Sciatic nerve (tissue), 2 donors: ENCODE data around the gene RAB3IL1. TPM values are rescaled to one million over a fixed set of nuclear protein-coding genes. Genes with fewer than 3 reads are reported as not detected.

Source experiments
- ATAC-seq: fragments of 200-7000 bp; cut with Tn5 transposase; one replicate; pipeline ENCODE4 v1.9.1; 2020; ENCODE audit warnings: mild to moderate bottlenecking, moderate library complexity
- DNase-seq: peaks from one replicate; pipeline ENCODE4 v3.0.0-alpha.2; 2020; ENCODE audit warnings: low spot score
- intact Hi-C: fragments of 100-400 bp; cut with DNase I; formaldehyde crosslinking; loops from one replicate; pipeline ENCODE4 v1.14.2; 2022
- total RNA-seq: library from RNA; stranded (reverse); fragmentation: NEBNext Ultra II Directional; extraction: Animal tissue kit (Norgen Biotek cat#: 25700); gene quantifications from one replicate; pipeline ENCODE4 v1.2.1, GENCODE V29; 2021
- donor health status: DM: no; HTN: no; CAD: no.
- donor health status: DM: no; HTN: no; CAD: no.

Gene RAB3IL1
- total RNA-seq, 1 donor from 2014 or later = 70.5 TPM

GRCh38 chr11:61910187-61911127, 6.9 kb downstream of the RAB3IL1 start:
- DNase-seq (peak; percentile 54), ATAC-seq (peak; percentile 60)
- intact Hi-C loops = no loop called here

DNA sequence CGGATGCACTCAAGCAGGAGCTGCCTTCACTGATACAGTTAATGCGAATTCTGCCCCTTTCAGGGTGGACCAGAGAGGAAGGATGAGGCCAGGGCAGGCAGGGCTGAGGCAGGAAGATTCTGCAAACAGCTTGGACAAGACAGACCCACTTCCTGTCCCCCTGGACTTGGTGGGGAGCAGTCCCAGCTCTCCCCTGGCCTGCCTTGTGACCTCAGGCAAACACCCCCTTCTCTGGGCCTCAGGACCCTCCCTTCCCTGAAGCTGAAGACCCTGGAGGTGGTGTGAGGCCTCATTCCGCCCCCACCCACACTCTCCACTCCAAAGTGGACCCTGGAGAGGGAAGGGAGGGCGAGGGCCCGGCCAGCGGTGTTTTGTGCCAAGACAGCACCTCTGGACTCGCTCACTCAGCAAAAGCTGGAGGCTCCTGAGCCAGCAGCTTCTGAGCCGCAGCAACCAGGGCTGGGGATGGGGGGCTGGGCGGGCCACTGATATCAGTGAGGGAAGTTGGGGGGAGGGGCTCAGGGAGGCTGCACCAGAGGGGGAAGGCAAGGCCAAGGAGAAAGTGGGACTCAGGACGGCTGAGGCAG, 8.5 kb downstream of the RAB3IL1 start:
- intact Hi-C loops = no loop called here
- DNase-seq (peak; percentile 81), ATAC-seq (peak; percentile 52)

DNA sequence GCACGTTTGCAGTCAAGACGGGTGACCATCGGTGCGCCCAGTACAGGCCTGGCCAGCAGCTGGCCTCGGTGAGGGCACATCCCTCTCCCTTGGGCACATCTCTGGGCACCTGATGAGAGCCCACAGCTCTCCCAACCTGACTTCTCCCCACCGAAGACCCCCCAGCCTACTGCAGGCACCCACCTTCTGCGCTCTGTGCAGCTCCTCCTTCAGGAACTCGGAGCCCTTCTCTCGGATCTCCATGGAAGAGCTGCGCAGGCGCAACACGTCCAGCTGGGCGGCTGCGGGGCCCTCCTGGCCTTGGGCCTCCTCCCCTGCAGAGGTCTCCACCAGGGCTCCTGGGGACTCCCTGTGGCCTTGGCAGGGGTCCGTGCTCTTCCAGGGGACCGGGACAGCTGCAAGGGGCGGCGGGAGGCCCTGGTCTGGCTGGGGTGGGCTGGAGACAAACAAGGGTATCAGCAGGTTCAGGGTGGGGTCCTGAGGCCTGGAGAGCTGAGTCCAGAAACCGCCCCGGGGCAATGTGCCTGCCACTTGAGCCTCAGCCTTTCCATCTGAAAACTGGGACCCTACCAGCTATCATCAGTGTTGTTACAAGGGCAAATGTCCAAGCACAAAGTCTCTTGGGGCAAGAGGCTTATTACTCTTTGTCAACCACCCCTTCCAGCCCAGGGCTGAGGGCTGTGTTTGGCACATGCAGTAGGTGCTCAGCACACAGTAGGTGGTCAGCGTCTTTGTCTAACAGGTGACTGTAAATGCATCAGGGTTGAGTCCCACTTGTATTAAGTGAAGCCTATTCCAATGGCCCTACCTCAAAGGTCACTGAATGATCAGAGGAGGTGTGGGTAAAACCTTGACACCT, 9.3 kb downstream of the RAB3IL1 start:
- intact Hi-C loops = no loop called here
- DNase-seq = no peak

DNA sequence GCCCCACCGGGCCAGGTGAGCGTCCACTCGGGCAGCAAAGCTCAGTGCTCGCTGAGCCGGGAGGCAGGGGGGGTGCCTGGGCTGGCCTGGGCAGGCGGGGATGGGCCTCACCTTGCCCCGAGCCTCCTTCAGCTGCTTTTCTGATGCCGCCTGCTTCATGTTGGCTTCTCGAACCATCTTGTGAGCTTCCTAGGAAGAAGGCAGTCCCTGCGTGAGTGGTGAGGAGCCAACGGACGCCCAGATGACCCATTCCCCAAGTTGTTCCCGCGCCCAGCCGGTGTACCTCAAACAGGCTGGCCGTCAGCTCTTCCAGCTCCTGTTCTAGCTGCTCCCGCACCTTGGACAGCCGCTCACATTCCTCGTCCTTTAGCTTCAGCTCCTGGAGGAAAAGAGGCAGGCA, 10.1 kb downstream of the RAB3IL1 start:
- ATAC-seq (no peak), DNase-seq (no peak)
- intact Hi-C loops = no loop called here

More for the DNA sequence above, 9.3 kb downstream of the RAB3IL1 start:
- no peak for ATAC-seq

DNA sequence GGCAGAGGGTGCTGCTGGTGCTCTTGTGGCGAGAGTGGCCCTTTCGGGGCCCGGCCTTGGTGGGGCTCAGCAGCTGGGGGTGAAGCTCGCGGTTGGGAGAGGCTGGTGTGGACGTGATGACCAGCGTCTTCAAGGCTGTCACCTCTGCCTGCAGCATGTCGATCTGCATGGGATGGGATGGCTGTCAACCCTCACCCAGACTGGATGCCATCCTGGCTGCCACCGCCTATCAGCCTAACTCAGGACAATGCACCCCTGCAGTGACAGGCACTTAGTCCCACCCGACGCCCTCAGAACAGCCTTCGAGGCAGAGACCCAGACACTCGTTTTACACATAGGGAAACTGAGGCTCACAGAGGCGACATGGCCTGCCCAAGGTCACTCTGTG, 10.8 kb downstream of the RAB3IL1 start:
- DNase-seq = no peak
- no peak for ATAC-seq
- intact Hi-C loops = no loop called here

GRCh38 chr11:61905801-61906521, 11.4 kb downstream of the RAB3IL1 start:
- no peak for ATAC-seq
- intact Hi-C loops = no loop called here
- DNase-seq = no peak

DNA sequence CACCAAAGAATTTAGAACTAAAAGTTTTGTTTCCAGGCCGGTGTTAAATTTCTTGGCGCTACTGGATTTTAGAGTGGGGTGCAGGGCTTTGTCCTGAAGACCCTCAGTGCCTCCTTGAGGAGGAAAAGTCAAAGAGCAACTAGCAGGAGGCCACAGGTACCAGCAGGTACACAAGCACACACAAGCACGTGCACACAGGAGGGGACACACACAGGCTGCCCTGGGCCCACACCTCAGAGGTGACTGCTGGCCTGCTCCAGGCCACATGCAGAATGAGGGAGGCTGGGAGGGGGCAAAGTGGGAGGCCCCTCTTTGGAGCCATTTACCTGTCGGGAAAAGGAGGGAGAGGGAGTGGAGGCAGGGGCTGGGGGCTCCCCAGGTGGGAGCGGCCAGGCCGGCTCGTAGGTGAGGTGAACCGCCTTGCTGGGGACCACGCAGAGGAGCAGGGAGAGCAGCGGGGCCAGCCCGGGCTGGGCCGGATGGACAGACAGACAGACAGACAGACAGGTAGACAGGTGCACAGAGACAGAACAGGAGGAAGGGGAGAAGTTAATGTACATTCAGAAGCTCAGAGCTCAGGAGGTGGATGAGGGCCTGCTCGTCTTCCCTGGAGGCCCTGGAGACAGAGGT, 12.2 kb downstream of the RAB3IL1 start:
- no peak for ATAC-seq
- no peak for DNase-seq
- intact Hi-C loops = no loop called here

GRCh38 chr11:61904539-61905048, 12.8 kb downstream of the RAB3IL1 start:
- DNase-seq = no peak
- ATAC-seq = no peak
- intact Hi-C loops = no loop called here

GRCh38 chr11:61903845-61904244, 13.5 kb downstream of the RAB3IL1 start:
- intact Hi-C loops = no loop called here
- ATAC-seq (no peak), DNase-seq (no peak)

DNA sequence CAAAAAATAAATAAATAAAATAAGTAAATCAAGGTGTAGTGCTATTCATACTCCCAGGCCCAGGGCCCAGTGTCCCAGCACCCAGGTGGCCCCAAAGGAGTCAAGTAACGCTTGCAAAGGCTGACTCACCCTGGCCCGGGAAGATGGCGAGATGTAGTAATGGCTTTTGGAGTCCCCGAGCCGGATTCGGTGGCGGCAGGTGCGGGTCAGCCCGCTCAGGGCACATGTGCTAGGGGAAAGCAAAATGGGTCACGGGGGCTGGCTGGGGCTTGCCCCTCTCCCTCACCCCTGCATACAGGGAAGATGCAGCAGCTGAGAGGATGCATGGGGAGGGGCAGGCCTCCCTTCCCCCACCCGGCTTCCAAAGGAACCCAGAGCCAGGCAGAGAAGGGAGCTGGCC, 15.1 kb downstream of the RAB3IL1 start:
- intact Hi-C loops = no loop called here
- ATAC-seq = no peak
- no peak for DNase-seq

DNA sequence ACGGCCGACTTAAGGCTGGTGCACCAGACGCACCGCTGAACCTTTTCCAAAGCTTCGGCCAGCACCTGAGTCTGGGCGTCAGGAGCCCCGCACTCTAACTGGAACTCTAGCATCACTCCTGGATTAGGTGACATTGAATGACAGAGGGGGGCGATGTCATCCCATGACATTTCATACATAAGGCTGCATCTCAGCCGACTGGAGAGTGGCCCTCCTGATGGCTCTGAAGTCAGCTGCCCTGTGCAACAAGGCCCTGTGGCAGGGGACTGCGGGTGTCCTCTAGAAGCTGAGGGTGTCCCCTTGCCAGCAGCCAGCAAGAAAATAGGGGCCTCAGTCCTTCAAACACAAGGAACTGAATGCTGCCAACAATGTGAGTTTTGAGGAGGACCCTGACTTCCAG, 16.0 kb downstream of the RAB3IL1 start:
- DNase-seq (no peak), ATAC-seq (no peak)
- intact Hi-C loops = no loop called here

DNA sequence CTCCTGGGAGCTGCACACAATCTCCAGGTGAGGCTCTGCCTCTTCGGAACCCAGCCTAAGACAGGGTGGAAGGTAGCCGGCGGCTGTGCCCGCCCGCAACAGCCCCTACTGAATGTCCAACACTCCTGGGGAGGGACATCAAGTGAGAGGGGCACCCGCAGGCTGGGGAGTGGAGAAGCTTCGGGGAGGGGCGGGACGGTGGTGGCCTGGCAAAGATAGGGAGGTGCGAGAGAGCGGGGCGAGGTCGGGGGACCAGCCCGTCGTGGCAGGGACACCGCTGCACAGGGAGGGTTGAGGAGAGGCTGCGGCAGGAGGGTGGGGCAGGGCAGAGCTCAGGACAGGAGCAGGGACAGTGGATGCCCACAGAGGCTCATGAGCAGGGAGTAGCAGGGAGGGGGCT, 17.1 kb downstream of the RAB3IL1 start:
- DNase-seq = no peak
- ATAC-seq = no peak
- intact Hi-C loops = no loop called here

DNA sequence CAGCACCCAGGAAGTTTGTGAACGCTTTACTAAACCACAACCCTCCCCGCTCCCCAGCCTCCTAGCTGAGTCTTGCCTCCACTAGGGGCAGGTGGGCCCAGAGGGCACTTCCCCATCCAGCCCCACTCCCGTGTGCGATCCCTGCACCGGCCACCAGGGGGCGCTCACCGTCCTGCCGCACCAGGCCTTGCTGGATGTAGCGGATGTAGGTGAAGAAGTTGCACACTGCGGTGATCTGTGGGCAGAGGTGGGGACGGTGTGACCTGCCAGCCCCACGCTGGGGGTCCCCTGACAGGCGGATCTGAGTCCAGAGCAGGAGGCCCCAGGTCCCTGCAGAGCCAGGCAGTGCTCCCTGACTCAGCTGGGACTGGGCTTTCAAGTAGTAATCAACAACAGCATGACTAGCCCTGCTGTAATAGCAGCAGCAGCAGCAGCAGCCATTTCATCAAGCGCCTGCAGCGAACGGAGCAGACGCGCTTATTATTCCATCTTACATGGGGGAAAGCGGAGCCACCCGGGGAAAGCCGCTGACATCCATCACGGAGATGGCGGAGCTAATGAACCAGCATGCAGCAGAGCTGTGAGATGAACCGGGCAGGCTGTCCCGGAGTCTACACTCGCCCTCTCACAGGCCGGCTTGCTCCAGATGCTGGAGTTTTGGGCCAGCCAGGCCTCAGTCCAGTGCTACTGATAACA, 18.1 kb downstream of the RAB3IL1 start:
- DNase-seq (peak; percentile 93), ATAC-seq (peak; percentile 86)
- intact Hi-C loops = loop anchor here (2.0 to 5.0 kb wide), 2 partner anchors 48 to 184 kb away; no protein-coding TSS in a partner anchor

GRCh38 chr11:61898247-61898582, 19.2 kb downstream of the RAB3IL1 start:
- ATAC-seq (no peak), DNase-seq (no peak)
- intact Hi-C loops = loop anchor here (2.0 to 5.0 kb wide), 2 partner anchors 49 to 185 kb away; no protein-coding TSS in a partner anchor

DNA sequence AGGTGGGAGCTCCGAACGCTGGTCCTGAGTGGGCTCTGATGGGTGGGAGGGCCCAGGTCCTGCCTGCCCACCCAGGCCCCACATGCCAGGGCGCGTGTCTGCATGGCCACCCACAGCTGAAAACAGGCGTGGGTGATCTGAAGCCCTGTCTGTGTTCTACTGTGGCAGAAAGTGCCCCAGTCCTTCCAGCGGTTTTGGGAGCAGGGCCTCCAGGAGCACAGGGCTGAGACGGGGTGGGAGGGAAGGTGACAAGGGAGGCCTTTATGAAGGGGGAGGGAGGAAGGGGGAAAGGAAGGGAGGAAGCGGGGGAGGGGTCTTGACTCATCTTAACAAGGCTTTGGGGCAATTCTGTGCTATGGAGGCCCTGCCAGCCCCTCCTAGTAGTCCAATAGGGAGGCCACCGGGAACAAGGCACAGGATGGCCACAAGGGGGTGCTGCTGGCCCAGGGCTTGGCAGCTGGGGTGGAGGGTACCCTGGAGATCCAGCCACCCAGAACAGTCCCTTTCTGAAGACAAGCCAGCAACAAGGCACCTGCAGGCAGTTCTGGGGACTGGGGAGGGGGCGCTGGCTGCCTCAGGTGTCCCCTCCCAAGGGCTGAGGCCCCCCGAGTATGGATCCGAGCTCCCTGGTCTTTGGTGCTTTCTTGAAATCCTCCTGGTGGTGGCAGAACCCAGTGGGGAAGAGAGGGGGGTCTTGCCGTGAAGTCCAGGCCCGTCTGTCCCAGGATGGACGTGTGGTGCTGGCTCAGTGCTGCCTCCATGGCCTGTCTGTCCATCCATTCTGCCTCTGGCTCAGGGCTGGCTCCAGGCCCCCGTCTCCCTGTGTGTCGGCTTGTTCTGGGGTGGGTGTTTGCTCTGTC, 19.7 kb downstream of the RAB3IL1 start:
- ATAC-seq = peak; percentile 71

DNA sequence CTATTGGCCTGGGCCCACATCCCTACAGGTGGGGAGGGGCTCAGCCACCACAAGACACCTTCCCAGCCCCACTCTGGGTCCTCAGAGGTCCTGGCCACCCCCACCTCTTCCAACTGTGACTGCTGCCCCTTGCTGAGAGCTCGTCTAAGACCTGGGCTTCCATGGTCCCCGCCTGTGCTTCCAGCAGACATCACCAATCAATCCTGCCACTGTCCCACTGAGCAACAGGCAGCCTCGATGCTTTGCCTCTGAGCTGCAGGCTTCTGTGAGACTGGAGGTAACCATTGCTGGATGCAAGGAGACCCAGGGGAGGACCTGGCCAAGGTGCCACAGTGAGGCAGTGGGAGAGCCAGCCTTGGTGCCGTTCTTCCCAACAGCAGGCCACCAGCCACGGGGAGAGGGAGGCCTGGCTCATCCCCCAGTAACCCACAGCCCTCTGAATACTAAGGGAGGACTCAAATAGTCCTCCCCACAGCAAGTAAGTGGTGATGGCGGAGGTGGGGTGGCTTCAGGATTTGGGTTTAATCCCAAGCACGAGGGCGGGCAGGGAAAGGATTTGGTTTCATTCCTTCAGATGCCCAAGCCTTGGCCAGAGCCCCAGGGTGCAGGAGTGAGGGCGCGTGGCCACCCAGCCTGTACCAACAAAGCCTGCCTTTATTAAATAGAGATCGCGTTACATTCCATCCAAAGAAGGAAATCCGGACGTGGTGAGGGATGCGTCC, 20.5 kb downstream of the RAB3IL1 start:
- intact Hi-C loops = loop anchor here (5.0 kb wide), 1 partner anchor 50 kb away; no protein-coding TSS in a partner anchor
- ATAC-seq = no peak
- DNase-seq = no peak

More for the DNA sequence above, 19.7 kb downstream of the RAB3IL1 start:
- peak; percentile 89 for DNase-seq
- intact Hi-C loops = loop anchor here (2.0 to 5.0 kb wide), 2 partner anchors 50 to 185 kb away; no protein-coding TSS in a partner anchor
